GM19025 (cell line): ENCODE measurements around the gene ACTN1.

Source experiments
- ATAC-seq: cut with Tn5 transposase; IDR thresholded peaks from one replicate; pipeline ENCODE4 v1.9.1; 2021; ENCODE audit warnings: mild to moderate bottlenecking, low read depth, moderate library complexity; ENCODE audit not compliant: unreplicated experiment

The ACTN1 gene

DNA sequence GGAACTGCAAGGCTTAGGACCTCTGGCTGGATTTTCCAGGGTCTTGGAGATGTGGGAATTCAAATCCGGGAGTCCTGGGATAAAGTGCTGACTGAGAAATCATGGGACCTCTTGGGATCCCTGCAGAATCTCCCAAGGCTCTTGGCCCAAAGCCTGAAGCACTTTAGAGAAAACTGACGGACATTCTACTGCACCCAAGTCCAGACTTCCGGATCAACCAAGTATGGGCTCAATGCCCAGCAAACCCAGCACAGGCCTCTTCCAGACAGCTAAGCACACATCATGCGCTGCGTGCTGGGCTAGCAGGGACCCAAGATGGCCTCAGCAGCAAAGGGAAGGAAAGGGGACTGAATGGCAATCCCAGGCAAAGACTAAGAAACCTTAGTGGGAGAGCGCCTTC lies 85.0 kb downstream of the ACTN1 start:
- no peak for ATAC-seq

DNA sequence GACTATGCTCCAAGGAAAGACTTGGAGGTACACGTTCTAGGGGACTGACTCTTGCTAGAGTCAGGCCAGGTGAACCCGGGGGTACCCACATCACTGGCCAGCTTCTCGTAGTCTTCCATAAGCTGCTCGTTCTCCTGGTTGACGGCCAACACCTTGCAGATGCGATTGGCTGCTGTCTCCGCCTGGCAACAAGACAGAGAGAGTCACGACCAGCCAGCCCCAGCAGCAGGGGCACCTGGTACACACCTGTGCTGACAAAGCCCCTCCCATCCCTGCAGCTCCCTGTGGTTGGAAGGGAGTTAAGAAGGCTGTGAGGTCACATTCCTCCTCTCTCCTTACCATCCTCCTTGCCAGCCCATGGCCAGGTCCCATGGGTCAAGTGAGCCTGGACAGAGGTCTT lies 85.5 kb downstream of the ACTN1 start:
- no peak for ATAC-seq

DNA sequence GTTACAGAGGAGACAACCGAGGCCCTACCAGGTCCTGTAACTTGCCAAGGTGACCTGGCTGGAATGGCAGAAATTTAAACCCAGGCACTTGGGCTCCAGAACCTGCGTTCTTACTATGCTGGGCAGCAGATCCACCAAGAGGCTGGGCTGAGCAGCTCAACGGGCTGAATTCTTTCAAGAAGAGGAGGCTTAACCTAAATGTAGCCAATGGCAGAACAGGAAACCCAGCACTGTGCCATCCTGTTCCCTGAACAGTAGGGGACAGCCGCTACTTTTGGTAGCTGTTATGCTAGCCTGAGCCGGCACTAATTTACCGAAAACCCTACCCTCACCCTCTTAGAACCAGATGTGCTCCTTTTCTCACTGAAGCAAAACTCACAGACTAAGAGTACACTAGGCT lies 86.1 kb downstream of the ACTN1 start:
- ATAC-seq: no peak

DNA sequence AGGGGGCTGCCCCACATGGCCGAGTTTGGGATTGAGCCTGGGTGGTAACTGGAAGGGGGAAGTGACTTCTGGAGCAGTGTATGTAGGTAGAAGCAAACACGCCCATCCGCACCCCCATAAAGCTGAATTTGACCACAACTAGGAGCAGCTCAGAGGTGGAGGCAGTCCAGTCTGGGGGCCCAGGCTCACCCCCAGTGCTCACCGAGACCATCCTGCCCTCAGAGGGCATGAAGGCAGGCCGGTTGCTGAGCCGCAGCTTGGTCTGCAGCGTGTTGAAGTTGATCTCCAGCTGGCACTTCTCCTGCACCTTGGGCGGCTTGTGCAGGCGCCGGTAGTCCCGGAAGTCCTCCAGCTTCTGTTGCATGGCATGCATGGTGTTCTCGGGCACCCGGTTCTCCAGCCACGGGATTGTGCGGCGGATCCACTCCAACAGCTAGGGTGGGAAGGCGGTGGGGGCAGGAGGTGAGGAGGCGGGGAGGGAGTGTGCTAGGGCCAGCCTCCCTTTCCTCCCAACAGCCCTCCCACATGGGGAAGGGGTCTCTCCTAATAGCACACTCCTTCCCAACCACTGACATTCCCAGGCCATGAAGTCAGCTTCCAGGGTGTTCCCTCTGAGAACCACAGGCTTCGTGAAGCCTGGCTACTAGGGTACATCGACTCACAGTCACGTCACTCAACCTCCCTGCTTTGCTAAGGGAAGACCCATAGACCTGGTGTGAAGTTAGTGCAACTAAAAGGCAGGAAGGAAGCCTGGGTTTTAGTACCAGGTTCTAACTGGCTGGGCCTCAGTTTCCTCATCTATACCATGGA lies 87.0 kb downstream of the ACTN1 start:
- no peak for ATAC-seq

DNA sequence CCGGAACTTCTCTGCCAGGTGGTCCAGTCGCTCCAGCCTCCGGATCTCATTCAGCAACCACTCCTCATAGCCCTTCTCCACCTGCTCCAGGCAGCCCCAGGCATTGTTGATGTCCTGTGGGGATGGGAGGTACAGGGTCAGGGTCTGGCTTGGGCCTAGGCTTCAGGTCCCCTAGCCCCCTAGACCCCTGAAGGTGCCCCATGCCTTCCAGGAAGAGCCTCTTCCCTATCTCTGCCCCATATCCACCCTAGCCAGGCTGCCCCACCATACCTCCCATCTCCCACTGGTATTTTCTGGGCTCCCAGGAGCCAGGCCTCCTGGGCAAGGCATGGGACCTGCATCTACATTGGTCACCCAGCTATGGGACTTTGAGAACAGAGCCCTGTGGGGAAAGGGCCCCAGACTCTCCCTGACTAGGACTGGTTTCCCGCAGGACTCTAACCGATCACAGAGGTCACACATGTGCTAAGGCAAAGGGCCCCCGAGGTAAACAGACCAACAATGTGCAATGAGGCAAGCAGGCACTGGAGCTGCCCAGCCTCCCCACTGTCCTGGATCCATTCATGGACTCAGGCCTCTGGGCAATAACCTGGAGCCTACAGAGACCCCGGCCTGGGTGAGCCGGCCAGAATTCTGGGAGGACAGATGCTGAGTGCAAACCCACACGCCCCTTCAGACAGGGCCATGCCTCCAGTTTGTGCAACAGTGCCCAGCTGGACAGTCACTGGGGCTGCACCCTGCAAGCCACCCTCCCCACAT lies 88.8 kb downstream of the ACTN1 start:
- no peak for ATAC-seq

DNA sequence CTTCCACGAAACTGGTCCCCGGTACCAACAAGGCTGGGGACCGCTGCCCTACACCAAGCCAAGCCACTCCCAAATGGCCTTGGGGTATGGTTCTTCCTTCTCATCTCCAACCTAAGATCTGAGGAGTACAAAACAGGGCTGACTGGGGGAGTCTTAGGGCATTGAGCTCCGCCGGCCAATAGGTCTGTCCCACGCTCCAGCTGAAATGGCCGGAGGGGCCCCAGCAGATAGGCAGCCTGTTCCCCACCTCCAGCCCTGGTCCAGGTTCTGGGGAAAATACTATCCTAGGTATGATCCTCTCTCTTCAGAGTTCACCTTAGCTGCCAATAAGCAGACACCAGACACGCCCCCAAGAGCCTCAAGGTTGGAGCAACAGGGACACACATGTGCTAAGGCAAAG lies 90.2 kb downstream of the ACTN1 start:
- ATAC-seq: no peak

DNA sequence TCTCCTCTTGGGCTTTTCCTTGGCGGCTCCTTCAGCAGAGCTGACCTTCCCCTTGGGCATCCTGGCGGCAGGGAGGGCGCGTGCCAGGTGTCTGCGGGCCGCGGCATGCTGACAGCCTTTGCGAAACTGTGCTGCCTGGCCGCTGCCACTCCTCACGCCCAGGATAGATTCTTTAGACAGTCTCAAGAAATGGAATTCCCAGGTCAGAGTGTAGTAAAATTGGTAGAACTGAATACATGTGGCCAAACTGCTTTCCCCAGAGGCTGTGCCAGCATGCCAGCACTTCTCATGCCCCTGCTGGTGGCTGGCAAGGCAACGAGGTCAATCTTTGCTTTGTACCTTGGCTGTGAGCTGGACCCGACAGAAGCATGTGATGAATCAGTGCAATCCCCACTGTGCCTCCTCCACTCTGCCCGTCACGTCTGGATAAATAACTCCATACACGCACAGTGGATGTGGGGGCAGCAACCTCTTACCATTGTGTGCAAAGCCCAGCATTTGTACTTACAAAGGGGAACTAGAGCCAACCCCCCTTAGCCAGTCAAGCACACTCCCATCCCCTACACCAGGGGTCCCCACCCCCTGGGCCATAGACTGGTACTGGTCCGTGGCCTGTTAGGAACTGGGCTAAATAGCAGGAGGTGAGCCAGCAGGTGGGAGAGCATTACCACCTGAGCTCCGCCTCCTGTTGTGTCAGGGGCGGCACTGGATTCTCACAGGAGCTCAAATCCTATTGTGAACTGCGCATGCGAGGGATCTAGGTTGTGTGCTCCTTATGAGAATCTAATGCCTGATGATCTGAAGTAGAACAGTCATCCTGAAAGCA lies 90.9 kb downstream of the ACTN1 start:
- ATAC-seq: no peak

DNA sequence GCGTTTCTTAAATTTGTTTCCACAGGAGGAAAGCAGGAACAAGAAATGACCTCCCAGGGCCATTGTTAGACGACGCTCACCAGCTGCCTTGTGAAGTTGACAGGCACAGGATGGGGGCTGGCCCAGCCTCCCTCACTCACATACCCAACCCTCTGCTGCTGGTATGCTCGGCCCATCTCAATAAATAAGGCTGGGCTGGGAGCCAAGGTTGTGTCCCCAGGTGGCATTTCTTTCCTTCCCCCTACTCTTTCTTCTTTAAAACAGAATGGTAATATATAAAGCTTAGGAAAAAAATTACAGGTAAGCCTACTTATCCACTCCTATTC lies 93.0 kb downstream of the ACTN1 start:
- ATAC-seq: no peak

DNA sequence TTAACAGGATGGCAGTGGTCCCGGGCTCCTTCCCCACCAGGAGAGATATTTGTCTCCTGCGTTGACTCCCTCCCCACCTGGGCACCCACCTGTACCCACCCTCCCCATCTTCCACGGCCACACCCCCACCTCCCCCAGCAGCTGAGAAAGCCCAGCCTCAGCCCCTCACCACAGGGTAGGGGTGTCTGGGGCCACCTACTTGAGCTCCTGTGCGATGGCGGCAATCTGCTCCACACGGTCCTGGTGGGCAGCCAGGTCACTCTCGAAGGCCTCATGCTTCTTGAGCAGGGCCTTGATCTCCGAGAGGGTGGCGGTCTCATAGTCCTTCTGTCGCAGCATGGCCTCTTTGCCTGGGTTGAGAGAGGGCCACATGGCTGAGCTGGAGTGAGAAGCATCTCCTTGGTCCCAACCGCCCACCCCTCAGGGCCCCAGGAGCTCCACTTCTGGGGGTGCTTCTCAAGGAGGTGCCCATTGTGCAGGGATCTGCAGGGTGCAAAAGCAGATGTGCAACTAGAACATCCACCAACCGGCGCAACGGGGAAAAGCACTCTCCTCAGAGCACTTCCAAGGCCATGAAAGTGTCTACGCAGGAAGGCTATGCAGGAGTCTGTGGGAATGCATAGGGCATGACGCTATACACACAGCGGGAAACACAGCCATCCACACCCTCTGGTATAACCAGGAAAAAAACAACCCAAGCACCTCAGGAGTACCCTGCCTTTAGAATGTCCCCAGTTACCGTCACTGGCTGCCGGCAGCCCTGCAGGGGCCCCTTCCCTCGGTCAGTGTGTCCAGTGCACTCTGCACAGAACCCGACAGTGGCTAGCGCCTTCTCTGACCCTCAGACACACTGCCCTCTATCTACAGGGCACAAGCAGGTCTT lies 93.6 kb downstream of the ACTN1 start:
- no peak for ATAC-seq

DNA sequence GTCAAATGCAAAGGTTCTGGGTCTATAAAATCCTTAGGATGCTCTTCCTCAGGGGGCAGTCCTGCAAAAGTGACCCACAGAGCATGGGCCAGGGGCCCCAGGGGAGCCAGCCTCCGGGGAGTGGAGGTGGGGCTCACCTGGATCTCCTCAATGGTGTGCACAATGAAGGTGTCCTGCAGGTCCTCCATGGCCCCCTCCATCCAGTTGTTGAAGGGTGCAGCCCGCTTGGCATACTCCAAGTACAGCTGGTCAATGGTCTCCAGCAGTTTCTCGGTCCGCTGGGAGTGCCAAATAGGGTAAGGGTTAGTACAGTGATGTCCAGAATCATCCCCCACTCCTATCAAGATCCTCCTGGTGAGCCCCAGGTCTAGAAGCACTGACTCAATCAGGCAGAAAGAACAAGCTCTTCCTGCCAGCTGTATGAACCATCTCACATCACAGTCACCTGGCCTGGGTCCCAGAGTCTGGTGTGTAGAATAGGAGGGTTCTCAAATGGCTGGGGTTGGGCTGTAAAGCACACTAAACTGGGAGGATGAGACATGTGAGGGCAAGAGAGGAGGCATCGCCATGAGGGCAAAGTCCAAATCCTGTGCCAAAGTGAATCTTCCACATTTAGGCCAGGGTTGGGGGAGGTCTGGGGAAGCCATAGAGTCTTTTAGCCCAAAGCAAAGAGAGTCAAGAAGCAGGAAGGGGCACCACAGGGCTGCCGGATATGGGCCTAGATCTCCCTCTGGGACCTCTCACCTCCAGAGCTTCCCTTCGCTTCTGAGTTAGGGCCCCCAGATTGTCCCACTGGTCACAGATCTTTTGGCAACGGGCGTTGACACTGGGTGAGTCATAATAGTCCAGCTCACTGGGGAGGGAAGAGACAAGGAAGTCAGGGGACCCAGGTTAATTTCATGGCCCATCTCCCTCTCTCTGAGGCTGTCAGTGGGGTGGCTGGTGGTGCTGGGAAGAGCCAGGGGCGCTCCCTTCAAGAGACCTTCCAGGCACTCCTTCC lies 94.8 kb downstream of the ACTN1 start:
- ATAC-seq: no peak

DNA sequence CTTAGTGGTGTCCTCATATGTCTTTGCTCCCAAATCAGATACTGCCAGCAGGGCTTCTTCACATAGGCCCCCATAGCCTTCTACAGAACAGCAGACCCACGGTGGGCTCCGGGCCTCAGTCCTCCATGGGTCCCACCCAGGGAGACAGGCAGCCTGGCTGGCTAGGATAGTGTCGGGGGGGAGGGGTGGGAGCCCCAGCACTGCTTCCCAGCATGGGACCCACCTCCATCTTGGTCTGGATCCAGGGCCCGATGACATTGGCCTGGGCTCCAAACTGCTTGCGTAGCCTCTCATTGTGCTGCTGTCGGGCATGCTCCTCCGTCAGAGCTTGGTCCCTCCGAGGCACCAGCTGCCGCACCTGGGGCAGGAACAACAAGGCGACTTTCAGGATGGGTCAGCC lies 96.9 kb downstream of the ACTN1 start:
- ATAC-seq: no peak

DNA sequence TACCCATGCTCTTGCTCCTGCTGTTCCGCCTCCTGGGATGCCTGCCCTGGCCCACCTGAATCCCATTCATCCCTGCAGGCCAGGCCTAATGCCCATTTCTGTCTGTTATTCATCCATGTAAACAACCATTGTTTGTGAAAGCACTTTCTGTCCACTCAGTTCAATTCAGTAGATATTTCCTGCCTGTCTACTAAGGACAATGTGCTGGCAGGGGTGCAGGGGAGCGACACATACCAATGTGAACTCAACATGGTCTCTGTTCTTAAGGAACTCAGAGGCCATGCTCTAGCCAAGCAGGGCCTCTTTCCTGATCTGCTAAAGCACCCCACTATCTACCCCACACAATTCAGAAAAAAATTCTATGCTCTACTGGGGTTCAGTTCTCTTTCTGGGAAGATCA lies 97.7 kb downstream of the ACTN1 start:
- ATAC-seq: no peak

DNA sequence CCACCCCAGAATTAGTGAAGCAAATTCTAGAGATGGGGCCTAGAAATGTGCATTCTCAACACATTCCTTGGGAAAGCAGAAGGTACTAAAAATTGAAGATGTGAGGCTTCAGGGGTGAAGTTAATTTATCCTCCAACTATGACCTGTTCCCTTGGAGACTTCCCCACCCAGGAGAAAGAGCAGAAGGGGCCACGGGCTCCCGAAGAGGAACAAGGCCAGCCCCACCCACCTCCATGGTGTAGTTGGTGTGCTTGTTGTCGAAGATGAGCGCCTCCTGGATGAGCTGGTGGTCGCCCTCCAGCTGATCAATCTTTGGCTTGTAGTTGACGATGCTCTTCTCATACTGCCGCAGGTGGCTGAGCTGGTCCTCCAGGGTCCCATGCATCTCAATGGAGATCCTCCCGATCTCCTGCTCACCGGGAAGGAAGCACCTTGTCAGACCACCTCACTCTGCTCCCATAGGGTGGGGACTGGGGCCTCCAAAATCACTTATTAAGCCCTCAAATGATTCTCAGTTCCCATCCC lies 98.5 kb downstream of the ACTN1 start:
- no peak for ATAC-seq

DNA sequence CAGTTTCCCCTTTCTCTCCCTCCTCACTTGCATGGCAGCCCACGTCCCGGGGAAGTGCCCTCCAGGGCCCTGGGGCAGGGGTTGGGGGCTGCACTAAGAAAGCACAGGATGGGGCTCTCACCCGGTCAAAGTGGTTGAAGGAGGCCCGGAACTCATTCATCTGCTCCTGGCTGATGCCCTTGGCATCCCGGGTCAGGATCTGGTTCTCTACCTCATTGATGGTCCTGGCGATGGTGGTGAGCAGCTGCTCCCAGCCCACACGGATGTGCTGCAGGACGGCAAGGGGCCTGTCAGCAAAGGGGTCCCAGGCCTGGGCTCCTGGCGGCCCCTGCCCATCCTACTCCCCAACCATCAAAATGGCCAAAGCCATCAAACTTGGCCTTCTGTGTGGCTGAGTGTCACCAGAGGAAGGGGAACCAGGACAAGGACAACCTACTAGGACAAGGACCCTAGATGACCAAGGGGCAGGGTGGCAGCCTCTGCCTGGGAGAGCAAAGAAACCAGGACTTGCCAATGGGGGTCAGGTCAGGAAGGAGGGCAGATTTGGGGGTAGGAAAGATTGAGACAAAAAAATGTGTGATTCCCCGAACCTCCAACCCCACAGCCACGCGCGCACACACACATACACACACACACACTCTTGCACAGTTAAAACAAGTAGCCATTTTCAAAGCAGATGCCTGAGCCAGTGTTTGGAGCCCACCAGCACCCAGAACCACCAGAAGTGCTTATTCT lies 99.1 kb downstream of the ACTN1 start:
- no peak for ATAC-seq

DNA sequence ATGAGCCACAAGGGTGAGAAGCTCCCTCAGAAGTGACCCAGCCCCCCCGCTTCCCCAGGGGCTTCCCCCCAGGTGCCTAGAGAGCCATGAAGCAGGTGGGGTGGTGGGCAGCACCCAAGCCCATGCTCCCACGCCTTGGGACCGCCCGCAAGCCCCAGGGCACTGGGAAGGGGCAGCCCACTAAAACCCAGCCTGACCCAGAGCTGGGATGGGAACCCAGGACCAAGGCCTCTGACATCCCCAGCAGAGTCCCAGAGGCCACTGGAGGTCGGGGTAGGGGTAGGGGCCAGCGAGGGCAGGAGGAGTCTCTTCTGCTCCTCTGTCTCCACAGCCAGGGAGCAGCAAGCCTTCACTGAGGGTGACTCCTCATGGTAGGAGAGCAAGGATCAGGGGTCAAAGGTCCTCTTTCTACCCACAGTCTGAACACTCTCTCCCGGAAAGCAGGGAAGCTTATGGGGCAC lies 99.8 kb downstream of the ACTN1 start:
- no peak for ATAC-seq

DNA sequence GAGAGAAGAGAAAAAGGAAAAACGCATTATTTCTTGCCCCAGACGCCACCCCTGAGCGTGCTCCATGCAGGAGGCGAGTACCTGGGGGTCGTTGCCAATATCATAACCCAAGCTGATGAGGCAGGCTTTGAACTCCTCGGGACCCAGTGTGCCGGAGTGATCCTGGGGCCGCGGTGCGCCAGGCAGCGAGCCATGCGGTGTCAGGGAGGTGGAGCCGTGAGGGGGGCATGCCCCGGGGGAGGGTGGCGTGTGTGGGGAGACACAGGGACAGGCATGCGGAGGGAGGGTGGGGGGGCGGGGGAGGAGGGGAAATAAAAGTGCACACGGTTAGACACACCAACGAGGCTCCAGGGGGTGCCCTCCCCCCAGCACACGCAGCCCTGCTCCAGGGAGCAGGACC lies 100.2 kb downstream of the ACTN1 start:
- no peak for ATAC-seq

DNA sequence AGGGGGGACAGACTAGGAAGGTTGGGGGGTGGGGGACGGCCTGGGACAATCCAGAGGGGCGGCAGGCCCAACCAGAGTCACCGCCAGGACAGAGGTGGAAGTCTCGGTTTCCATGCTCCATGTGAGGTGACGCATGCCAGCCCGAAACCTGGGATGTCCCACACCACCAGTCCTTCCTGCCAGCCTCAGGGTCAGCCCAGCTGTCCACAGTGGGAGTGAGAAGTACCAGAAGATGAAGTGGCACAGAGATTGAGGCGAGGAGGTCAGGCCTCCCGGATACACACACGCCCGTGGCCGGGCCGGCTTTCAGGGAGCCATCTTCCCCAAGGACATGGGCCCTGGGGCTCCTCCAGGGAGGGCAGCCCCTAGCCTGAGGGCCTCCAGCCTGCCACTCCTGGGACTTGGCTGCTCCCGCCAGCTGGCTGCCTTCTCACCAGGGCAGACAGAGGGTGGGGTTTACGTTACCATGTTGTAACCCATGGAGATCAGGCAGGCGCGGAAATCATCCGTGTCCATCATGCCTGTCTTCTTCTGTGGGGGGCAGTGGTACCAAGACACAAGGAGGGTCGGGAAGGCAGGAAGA lies 101.0 kb downstream of the ACTN1 start:
- ATAC-seq: no peak

DNA sequence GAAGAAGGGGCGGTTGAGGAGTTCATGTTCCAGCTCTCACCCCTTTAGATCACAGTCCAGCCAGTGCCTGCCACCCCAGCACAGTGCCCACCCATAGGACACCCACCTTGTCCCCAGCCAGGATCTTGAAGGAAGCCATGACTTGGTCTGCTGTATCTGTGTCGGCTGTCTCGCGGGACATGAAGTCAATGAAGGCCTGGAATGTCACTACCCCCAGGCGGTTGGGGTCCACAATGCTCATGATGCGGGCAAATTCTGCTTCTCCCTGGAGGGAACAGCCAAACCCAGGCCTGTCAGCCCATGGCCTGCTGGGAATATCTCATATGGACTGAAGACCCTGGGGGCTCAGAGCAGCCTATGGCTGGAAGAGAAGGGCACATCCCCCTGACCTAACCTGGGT lies 102.1 kb downstream of the ACTN1 start:
- no peak for ATAC-seq
